Activated T-cell treated with anti-CD3 and anti-CD28 coated beads, Interleukin-2, amount 50 U/mL, for 4 hours (primary cell): ENCODE data around the gene SMARCA2. TPM values are rescaled to one million over a fixed set of nuclear protein-coding genes. Genes with fewer than 3 reads are reported as not detected.
A peak's percentile ranks its signal among the peaks of the same experiment; 100 is the strongest.

Experiments used
- ATAC-seq, 2 donors: fragments of 200-7000 bp; cut with Tn5 transposase; one replicate each; pipeline ENCODE4 v1.10.0; 2021
- DNase-seq: peaks from one replicate; pipeline ENCODE4 v3.0.0-alpha.2; 2020
- H3K27me3 Mint-ChIP-seq: one replicate; pipeline ENCODE4 v1.8.0; 2021; ENCODE audit warnings: low read depth, mixed read lengths
- H3K36me3 Mint-ChIP-seq: one replicate; pipeline ENCODE4 v1.8.0; 2022; ENCODE audit warnings: mixed read lengths; ENCODE audit not compliant: insufficient read depth
- H3K4me1 Mint-ChIP-seq: one replicate; pipeline ENCODE4 v1.8.0; 2021; ENCODE audit warnings: low read depth, mixed read lengths
- H3K4me3 Mint-ChIP-seq: one replicate; pipeline ENCODE4 v1.8.0; 2021; ENCODE audit warnings: mild to moderate bottlenecking, moderate library complexity, mixed read lengths
- H3K9me3 Mint-ChIP-seq: one replicate; pipeline ENCODE4 v1.8.0; 2021; ENCODE audit warnings: mixed read lengths
- total RNA-seq, 3 donors: library from RNA; stranded (reverse); gene quantifications; one replicate each; pipeline ENCODE4 v1.2.1, GENCODE V29; 2021

Gene SMARCA2
- total RNA-seq, 3 donors from 2014 or later: 65.4 to 120 (median 93.5) TPM

GRCh38 chr9:2021731-2022130 lies 6.6 kb downstream of the SMARCA2 start:
- H3K36me3 Mint-ChIP-seq: peaks cover 3% of the 10 kb centered on the region
- ATAC-seq: no peak
- no peak for DNase-seq
- H3K9me3 Mint-ChIP-seq: no peaks in the 10 kb centered on the region
- H3K27me3 Mint-ChIP-seq: no peaks in the 10 kb centered on the region
- H3K4me1 Mint-ChIP-seq: peaks cover 83% of the 10 kb centered on the region
- peak overlapping the region; percentile 59 for H3K4me3 Mint-ChIP-seq

- H3K4me3 Mint-ChIP-seq: peak overlapping the region; percentile 59
- H3K9me3 Mint-ChIP-seq: no peaks in the 10 kb centered on the region
- no peaks in the 10 kb centered on the region for H3K27me3 Mint-ChIP-seq
- DNase-seq (no peak), ATAC-seq (no peak)
- peaks cover 90% of the 10 kb centered on the region for H3K4me1 Mint-ChIP-seq
- H3K36me3 Mint-ChIP-seq: peaks cover 3% of the 10 kb centered on the region
Observed at GRCh38 chr9:2022560-2022959, 7.4 kb downstream of the SMARCA2 start.

- no peaks in the 10 kb centered on the region for H3K27me3 Mint-ChIP-seq
- ATAC-seq (no peak), DNase-seq (no peak)
- peaks cover 95% of the 10 kb centered on the region for H3K4me1 Mint-ChIP-seq
- no peaks in the 10 kb centered on the region for H3K9me3 Mint-ChIP-seq
- peaks cover 3% of the 10 kb centered on the region for H3K36me3 Mint-ChIP-seq
- H3K4me3 Mint-ChIP-seq: peak overlapping the region; percentile 59
Observed at GRCh38 chr9:2023042-2023441, 7.9 kb downstream of the SMARCA2 start.

- Mint-ChIP-seq H3K4me3 (peak overlapping the region; percentile 59), H3K4me1 (peaks cover 96% of the 10 kb centered on the region), H3K9me3 (no peaks in the 10 kb centered on the region), H3K36me3 (peaks cover 5% of the 10 kb centered on the region), H3K27me3 (no peaks in the 10 kb centered on the region)
- no peak for DNase-seq
- peak; percentile 56 to 69 for ATAC-seq
Observed at GRCh38 chr9:2023532-2023931, 8.4 kb downstream of the SMARCA2 start.

GRCh38 chr9:2024888-2025782 lies 10.0 kb downstream of the SMARCA2 start:
- H3K27me3 Mint-ChIP-seq: no peaks in the 10 kb centered on the region
- H3K4me3 Mint-ChIP-seq: peak overlapping the region; percentile 2
- H3K36me3 Mint-ChIP-seq: peaks cover 13% of the 10 kb centered on the region
- peaks cover 97% of the 10 kb centered on the region for H3K4me1 Mint-ChIP-seq
- DNase-seq (no peak), ATAC-seq (no peak)
- H3K9me3 Mint-ChIP-seq: no peaks in the 10 kb centered on the region

GRCh38 chr9:2026220-2026997 lies 11.3 kb downstream of the SMARCA2 start:
- DNase-seq (no peak), ATAC-seq (no peak)
- H3K4me3 Mint-ChIP-seq: peak overlapping the region; percentile 16
- H3K4me1 Mint-ChIP-seq: peaks cover 96% of the 10 kb centered on the region
- no peaks in the 10 kb centered on the region for H3K9me3 Mint-ChIP-seq
- peaks cover 20% of the 10 kb centered on the region for H3K36me3 Mint-ChIP-seq
- no peaks in the 10 kb centered on the region for H3K27me3 Mint-ChIP-seq

GRCh38 chr9:2027543-2028160 lies 12.5 kb downstream of the SMARCA2 start:
- no peak overlapping the region for H3K4me3 Mint-ChIP-seq
- no peaks in the 10 kb centered on the region for H3K9me3 Mint-ChIP-seq
- peaks cover 30% of the 10 kb centered on the region for H3K36me3 Mint-ChIP-seq
- H3K4me1 Mint-ChIP-seq: peaks cover 95% of the 10 kb centered on the region
- no peak for DNase-seq
- ATAC-seq: no peak
- H3K27me3 Mint-ChIP-seq: no peaks in the 10 kb centered on the region

- peaks cover 83% of the 10 kb centered on the region for H3K4me1 Mint-ChIP-seq
- H3K9me3 Mint-ChIP-seq: no peaks in the 10 kb centered on the region
- H3K27me3 Mint-ChIP-seq: no peaks in the 10 kb centered on the region
- no peak for ATAC-seq
- H3K36me3 Mint-ChIP-seq: peaks cover 40% of the 10 kb centered on the region
- no peak overlapping the region for H3K4me3 Mint-ChIP-seq
- DNase-seq: no peak
Observed at GRCh38 chr9:2028888-2029287, 13.7 kb downstream of the SMARCA2 start.

- peaks cover 44% of the 10 kb centered on the region for H3K36me3 Mint-ChIP-seq
- H3K4me3 Mint-ChIP-seq: no peak overlapping the region
- H3K4me1 Mint-ChIP-seq: peaks cover 78% of the 10 kb centered on the region
Observed at GRCh38 chr9:2029666-2030170, 14.6 kb downstream of the SMARCA2 start.

GRCh38 chr9:2032234-2032633 lies 17.1 kb downstream of the SMARCA2 start:
- H3K4me1 Mint-ChIP-seq: peaks cover 64% of the 10 kb centered on the region
- no peaks in the 10 kb centered on the region for H3K9me3 Mint-ChIP-seq
- H3K27me3 Mint-ChIP-seq: no peaks in the 10 kb centered on the region
- no peak for ATAC-seq
- no peak for DNase-seq
- peaks cover 52% of the 10 kb centered on the region for H3K36me3 Mint-ChIP-seq
- no peak overlapping the region for H3K4me3 Mint-ChIP-seq

More at GRCh38 chr9:2029666-2030170, 14.6 kb downstream of the SMARCA2 start:
- DNase-seq: no peak
- ATAC-seq: no peak
- Mint-ChIP-seq H3K27me3 (no peaks in the 10 kb centered on the region), H3K9me3 (no peaks in the 10 kb centered on the region)

GRCh38 chr9:2036844-2037243 lies 21.7 kb downstream of the SMARCA2 start:
- Mint-ChIP-seq H3K36me3 (peaks cover 55% of the 10 kb centered on the region), H3K27me3 (no peaks in the 10 kb centered on the region), H3K9me3 (no peaks in the 10 kb centered on the region), H3K4me1 (peaks cover 30% of the 10 kb centered on the region), H3K4me3 (no peak overlapping the region)
- ATAC-seq (no peak), DNase-seq (no peak)

GRCh38 chr9:2039294-2040180 lies 24.4 kb downstream of the SMARCA2 start:
- H3K36me3 Mint-ChIP-seq: peaks cover 52% of the 10 kb centered on the region

GRCh38 chr9:2040828-2041227 lies 25.7 kb downstream of the SMARCA2 start:
- DNase-seq (no peak), ATAC-seq (no peak)
- peaks cover 48% of the 10 kb centered on the region for H3K4me1 Mint-ChIP-seq

More at GRCh38 chr9:2039294-2040180, 24.4 kb downstream of the SMARCA2 start:
- Mint-ChIP-seq H3K4me3 (no peak overlapping the region), H3K9me3 (no peaks in the 10 kb centered on the region), H3K27me3 (no peaks in the 10 kb centered on the region), H3K4me1 (peaks cover 43% of the 10 kb centered on the region)
- no peak for DNase-seq
- no peak for ATAC-seq

More at GRCh38 chr9:2040828-2041227, 25.7 kb downstream of the SMARCA2 start:
- no peak overlapping the region for H3K4me3 Mint-ChIP-seq
- peaks cover 58% of the 10 kb centered on the region for H3K36me3 Mint-ChIP-seq
- no peaks in the 10 kb centered on the region for H3K27me3 Mint-ChIP-seq
- no peaks in the 10 kb centered on the region for H3K9me3 Mint-ChIP-seq
